ENCODE data around the gene KLC1.
A peak's percentile ranks its signal among the peaks of the same experiment; 100 is the strongest.

KLC1 gene

DNA sequence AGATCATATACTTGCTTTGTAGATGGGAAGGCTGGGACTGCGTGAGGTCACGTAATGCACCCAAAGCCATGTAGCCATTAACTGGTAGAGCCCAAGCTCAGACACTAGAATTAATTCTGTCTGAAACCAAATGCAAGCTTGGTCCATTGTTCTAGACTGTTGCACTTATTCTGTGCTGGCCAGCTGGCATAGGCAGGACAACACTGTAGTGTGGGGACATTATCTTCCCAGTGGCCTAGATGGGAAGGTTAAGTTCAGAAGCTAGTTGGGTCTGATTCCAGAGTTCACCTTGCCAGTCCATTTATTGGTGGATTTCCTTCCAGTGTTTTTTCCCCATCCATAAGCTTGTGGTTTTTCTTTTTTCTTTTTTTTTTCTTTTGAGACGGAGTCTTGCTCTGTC is 39.1 kb downstream of the KLC1 start:
- no peak overlapping the region for H3K4me3 ChIP-seq (ENCODE audit: low read length)
- no peak for DNase-seq (ENCODE audit: low read depth)
- TF ChIP-seq, protein P1, sequence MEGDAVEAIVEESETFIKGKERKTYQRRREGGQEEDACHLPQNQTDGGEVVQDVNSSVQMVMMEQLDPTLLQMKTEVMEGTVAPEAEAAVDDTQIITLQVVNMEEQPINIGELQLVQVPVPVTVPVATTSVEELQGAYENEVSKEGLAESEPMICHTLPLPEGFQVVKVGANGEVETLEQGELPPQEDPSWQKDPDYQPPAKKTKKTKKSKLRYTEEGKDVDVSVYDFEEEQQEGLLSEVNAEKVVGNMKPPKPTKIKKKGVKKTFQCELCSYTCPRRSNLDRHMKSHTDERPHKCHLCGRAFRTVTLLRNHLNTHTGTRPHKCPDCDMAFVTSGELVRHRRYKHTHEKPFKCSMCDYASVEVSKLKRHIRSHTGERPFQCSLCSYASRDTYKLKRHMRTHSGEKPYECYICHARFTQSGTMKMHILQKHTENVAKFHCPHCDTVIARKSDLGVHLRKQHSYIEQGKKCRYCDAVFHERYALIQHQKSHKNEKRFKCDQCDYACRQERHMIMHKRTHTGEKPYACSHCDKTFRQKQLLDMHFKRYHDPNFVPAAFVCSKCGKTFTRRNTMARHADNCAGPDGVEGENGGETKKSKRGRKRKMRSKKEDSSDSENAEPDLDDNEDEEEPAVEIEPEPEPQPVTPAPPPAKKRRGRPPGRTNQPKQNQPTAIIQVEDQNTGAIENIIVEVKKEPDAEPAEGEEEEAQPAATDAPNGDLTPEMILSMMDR (IDR thresholded peaks at IDR 0.05; ENCODE audit: insufficient read depth, low read depth, low read length, missing control alignments) = no peak

DNA sequence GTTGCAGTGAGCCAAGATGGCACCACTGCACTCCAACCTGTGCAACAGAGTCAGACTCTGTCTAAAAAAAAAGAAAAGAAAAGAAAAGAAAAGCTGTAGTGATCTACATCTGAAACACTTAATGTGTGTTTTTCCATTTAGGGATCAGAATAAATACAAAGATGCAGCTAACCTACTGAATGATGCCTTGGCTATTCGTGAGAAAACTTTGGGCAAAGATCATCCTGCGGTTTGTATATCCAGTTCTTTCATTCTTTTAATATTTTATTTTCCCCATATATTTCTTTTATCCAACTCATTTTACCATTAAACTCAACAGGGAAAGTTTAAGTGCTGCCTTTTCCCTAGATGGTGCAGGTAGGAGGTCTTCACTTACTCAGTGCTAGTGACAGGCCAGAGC is 40.4 kb downstream of the KLC1 start:
- no peak overlapping the region for H3K4me3 ChIP-seq (ENCODE audit: low read length)
- TF ChIP-seq, protein P1 (IDR thresholded peaks at IDR 0.05; ENCODE audit: insufficient read depth, low read depth, low read length, missing control alignments) = no peak
- no peak for DNase-seq (ENCODE audit: low read depth)

DNA sequence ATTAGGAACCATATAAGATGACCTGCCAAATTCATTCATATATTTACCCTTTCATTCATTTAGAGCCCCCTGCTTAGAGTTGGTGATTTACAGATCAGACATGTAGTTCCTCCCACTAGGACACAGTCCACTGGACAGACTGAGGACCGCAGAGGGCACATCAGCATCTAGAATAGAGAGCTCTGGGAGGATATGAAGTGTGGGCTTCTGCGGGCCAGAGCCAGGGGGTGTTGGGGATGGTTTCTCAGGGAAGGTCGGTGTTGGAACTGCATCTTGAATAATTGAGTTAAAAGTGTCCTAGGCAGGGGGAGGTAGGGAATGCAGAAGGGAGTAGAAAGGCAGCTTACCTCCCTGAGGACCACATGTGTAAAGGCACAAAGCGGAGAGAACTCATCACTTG is 42.9 kb downstream of the KLC1 start:
- TF ChIP-seq, protein P1 (IDR thresholded peaks at IDR 0.05; ENCODE audit: insufficient read depth, low read depth, low read length, missing control alignments) = no peak
- no peak for DNase-seq (ENCODE audit: low read depth)
- no peak overlapping the region for H3K4me3 ChIP-seq (ENCODE audit: low read length)

DNA sequence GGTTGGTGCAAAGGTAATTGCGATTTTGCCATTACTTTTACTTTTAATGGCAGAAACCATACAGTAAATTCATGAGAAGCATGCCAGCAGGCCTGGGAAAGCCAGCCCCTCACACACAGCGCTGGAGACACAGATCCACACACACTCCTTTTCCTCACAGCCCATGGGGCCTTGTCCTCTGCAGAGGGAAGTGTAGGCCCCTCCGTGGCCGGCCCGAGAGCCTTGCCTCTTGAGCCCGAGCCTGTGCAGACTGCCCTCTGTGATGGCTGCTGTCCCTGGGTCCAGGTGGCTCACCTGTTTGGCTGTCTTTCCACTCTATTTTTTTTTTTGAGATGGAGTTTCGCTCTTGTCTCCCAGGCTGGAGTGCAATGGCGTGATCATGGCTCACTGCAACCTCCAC is 46.9 kb downstream of the KLC1 start:
- no peak overlapping the region for H3K4me3 ChIP-seq (ENCODE audit: low read length)
- DNase-seq (ENCODE audit: low read depth) = no peak
- TF ChIP-seq, protein P1 (IDR thresholded peaks at IDR 0.05; ENCODE audit: insufficient read depth, low read depth, low read length, missing control alignments) = no peak

DNA sequence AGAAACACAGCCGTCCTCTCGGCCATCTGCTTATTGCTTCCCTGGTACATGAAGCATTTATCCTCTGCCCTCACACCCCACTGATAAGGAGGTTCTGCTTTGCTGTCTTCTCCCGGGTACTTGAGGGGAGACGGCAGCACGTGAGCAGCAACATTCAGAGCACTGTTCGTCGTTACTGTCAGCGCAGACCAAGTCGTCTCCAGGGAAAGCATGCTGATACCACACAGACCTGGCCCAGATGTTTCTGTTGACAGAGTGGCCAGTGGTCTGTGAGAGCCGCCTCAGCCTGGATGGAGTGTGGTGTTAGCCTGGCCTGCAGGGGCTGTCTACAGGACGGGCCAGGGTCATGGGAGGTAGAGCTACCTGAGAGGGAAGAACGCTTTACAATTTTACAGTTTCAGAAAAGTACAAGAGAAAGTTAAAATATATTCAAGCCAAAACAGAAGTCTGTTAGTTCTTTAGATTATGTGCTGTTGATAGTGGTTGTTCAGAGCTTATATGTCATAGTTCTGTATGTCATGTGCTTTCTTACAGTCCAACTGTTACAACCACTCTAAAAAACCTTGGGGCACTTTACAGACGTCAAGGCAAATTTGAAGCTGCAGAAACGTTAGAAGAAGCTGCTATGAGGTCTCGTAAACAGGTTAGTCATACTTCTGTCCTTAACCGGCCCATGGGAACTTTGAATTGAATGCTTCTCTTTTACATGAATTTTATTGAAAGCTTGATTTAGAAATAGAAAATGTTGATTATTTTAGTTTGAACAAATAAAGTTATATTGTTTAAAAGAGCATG is 48.1 kb downstream of the KLC1 start:
- no peak overlapping the region for H3K4me3 ChIP-seq (ENCODE audit: low read length)
- TF ChIP-seq, protein P1 (IDR thresholded peaks at IDR 0.05; ENCODE audit: insufficient read depth, low read depth, low read length, missing control alignments) = no peak
- DNase-seq (ENCODE audit: low read depth) = no peak

DNA sequence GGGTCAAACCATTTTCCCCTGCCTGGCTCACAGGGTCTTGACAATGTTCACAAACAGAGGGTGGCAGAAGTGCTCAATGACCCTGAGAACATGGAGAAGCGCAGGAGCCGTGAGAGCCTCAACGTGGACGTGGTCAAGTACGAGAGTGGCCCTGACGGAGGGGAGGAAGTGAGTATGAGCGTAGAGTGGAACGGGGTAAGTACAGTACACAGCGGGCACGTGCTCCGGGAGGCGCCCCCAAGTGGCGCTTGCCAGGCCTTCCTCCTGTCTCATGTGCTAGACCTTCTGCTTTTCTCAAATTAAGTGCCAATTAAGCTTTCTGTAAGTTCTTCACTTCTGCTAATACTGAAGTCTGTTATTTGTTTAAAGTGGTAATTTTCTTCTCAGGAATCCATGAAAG is 50.3 kb downstream of the KLC1 start:
- no peak overlapping the region for H3K4me3 ChIP-seq (ENCODE audit: low read length)
- TF ChIP-seq, protein P1 (IDR thresholded peaks at IDR 0.05; ENCODE audit: insufficient read depth, low read depth, low read length, missing control alignments) = peak; percentile 47
- DNase-seq (ENCODE audit: low read depth) = no peak
